GM21576 (cell line): ENCODE results near the gene DHCR7.
A peak's percentile ranks its signal among the peaks of the same experiment; 100 is the strongest.

ENCODE experiments used
- ATAC-seq: cut with Tn5 transposase; IDR thresholded peaks from one replicate; pipeline ENCODE4 v1.9.1; 2021; ENCODE audit warnings: mild to moderate bottlenecking, moderate library complexity; ENCODE audit not compliant: unreplicated experiment

DHCR7 gene

DNA sequence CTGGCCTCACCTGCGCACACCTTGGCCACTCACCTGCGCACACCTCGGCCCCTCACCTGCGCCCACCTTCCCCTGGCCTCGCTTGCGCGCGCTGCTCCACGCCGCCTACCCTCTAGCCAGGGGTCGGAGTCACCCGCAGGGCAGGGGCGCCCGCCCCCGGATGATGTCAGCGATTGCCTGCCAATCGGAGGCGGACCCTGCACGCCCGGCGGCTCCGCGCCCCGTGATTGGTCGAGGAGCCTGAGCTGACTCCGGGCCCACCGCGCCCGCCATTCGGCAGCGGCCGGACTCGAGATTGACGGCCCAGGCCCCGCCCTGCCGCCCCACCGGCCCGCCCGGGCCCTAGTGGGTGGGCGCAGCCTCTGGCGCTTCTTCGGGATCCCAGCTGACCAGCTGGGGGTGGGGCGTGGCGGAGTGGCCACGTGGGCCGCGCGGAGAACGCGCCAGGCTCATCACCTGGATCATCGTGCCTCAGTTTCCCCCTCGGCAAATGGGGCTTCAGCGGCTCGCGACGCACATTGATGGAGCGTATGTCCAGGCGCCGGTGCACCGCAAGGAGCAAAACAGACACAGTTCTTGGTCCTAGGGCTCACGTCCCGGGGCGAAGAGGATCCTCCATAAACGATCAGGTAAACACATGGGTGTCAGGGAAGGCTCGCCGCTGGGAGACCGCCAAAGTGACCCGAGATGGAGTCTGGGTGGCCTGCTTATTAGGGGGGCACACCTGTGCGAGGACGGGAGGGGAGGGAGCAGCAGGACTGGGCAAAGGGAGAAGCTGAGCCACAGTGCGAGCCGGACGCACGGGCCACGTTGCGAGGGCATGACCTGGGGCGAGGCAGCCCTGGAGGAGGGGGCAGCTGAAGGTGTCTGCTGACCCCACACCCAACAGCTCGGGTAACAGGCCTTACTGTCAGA is at the start of gene DHCR7:
TSS of gene DHCR7 (minus strand) at position 137 of the 915 bp plus-strand sequence. CDS start 3,441 bp downstream, outside the sequence.
- peak; percentile 70 for ATAC-seq

GRCh38 chr11:71496421-71496820 is 48.2 kb upstream of the DHCR7 start:
- no peak for ATAC-seq

DNA sequence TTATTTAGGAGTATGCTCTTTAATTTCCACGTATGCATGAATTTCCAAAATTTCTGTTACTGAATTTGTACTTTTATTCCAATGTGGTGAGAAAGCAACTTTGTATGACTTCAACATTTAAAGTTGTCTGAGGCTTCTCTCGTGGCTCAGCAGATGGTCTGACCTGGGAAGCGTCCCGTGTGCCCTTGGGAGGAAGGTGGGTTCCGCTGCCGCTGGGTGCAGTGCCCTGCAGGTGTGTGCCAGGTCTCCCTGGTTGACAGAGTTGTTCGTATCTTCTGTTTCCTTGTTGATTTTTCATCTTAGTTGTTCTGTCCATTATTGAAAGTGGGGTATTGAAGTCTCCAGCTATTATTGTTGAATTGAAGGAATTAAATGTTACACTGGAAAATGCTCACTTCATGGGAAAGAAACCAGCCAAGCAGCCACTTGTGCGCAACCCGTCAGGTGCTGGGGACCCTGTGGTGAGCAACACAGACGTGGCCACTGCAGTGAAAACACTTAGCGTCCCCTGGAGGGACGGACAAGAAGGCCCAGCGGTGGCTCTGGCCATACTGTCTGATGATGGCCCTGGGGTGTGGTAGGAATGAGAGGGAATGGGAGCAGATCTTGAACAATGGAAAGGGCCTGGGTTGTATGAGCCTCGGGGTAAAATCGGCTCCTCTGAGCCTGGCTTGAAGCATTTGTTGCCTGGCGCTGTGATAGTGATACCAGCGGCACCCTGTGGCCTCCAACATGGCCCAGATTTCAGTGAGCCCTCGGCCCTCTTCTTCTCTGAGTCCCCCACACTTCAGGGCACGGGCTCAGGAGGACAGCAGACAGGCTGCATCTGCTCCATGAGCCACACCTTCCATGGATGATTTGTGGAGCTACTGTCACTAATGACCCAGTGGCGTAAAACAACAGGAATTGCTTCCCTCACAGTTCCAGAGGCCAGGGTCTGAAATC is 47.4 kb upstream of the DHCR7 start:
- ATAC-seq, result no peak

GRCh38 chr11:71491940-71492339 is 43.7 kb upstream of the DHCR7 start:
- no peak for ATAC-seq

GRCh38 chr11:71491531-71491930 is 43.3 kb upstream of the DHCR7 start:
- ATAC-seq, result no peak

- no peak for ATAC-seq
Measured at GRCh38 chr11:71490731-71491390, 42.7 kb upstream of the DHCR7 start.

GRCh38 chr11:71490044-71490730 is 42.0 kb upstream of the DHCR7 start:
- ATAC-seq, result no peak

- no peak for ATAC-seq
Measured at GRCh38 chr11:71489311-71490043, 41.3 kb upstream of the DHCR7 start.

DNA sequence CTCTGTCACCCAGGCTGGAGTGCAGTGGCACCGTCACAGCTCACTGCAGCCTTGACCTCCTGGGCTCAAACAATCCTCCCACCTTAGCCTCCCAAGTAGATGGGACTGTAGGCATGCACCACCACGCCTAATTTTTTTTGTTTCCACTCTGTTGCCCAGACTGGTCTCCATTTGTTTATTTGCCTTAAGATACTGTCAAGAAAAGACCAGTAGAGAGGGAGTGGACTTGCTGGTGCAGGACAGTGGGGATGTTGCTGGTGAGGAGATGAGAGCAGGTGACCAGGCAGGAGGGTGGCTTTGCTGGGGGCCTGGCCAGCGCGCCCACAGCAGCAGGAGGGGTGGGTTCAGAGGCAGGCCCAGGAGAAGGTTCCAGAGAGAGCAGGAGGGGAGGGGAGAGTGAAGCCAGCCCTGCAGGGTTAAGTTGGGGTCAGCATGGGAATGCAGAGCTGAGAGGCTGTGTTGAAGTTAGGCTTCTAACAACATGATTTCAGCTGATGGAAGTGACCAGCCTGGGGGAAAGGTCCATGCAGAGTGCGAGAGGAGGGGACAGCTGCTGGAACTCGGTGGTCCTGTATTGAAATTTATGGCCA is 40.6 kb upstream of the DHCR7 start:
- no peak for ATAC-seq

DNA sequence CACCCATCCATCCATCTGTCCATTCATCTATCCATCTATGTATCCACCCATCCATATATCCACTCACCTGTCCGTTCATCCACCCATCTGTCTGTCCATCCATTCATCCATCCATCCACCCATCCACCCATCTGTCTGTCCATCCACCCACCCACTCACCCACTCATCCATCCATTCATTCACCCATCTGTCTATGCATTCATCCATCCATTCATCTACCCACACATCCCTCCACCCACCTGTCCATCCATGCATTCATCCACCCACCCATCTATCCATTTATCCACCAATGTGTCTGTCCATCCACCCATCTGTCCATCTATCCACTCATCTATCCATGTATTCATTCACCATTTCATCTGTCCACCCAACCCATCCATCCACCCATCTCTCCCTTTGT is 38.1 kb upstream of the DHCR7 start:
- no peak for ATAC-seq

DNA sequence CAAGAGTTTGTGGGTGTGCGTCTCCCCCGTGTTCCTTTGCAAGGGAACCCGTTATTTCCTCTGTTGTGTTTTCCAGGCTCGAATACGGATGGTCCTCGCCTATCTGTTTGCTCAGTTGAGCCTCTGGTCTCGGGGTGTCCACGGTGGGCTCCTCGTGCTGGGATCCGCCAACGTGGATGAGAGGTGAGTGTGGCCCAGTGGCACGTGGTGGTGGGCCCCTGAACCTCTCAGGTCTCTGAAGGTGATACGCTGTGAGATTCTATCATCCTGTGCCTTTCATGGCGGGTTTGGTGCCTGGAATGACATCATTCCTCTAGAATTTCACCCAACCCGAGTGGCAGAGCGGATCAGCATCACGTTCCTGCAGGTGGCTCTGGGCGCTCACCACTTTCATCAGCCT is 37.3 kb upstream of the DHCR7 start:
- ATAC-seq, result no peak

DNA sequence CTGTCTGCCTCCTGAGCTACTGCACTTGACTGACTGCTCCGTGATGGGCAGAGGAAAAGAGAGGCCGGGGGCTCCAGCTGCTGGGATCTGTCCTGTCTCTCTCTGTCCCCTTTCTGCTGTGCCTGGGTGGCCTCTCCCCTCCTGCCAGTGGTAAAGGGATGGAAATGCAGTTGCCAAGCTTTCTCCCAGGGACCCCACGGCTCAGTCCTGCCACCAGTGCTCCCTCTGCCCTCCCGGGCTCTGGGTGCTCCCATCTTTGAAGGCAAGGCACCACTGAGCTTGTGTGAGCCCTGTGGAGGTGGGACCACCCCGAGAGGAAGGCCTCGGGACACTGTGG is 36.8 kb upstream of the DHCR7 start:
- ATAC-seq, result no peak

- no peak for ATAC-seq
Measured at GRCh38 chr11:71484248-71485062, 36.3 kb upstream of the DHCR7 start.

DNA sequence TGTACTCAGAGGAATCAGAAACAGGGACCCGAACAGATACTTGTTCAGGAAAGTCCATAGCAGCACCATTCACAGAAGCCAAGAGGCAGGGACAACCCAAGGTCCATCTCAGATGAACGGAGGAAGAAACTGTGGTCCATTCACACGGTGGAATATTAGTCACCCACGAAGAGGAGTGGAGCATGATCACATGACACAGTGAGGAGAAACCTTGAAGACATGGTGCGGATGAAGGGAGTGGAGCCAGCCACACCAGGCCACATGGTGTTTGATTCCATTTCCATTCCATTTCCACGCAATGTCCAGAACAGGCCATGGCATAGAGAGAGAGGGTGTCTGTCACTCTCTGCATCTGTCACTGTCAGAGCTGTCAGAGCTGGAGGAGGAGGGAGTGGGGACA is 35.5 kb upstream of the DHCR7 start:
- no peak for ATAC-seq

GRCh38 chr11:71482746-71483364 is 34.7 kb upstream of the DHCR7 start:
- ATAC-seq, result no peak

DNA sequence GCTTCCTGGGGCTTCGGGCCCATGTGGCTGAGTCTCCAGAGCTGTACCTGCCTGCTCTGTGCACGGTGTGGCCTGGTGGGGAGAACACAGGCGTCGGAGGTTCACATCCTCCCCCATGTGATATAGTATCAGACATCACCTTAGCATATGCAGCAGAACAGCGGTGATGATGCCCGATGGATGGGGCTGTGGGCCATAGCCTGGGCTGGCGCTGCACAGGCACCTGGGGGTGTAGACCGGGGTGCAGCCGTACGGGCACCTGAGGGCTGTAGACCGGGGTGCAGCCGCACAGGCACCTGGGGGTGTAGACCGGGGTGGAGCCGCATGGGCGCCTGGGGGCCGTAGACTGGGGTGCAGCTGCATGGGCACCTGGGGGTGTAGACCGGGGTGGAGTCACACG is 34.0 kb upstream of the DHCR7 start:
- no peak for ATAC-seq

- no peak for ATAC-seq
Measured at GRCh38 chr11:71481101-71481960, 33.1 kb upstream of the DHCR7 start.

DNA sequence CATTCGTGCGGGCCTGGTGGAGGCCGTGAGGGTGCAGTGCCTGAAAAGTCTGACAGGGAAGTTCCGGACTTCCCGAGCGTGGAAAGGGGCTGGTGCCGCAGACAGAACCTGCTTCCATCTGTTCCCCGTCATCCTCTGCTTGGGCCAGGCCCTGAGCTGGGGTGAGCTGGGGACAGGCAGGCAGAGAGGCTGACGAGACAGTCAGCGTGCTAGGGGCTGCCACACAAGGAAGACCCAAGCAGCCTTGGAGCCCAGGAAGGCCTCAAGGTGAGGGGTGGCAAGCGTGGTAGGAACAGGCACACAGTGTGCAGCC is 30.3 kb upstream of the DHCR7 start:
- no peak for ATAC-seq
